ENCODE data around the gene TSPAN5. TPM values are rescaled to one million over a fixed set of nuclear protein-coding genes. Genes with fewer than 3 reads are reported as not detected.

TSPAN5 gene
- total RNA-seq, 1 donor from 2014 or later, result 24.9 TPM

DNA sequence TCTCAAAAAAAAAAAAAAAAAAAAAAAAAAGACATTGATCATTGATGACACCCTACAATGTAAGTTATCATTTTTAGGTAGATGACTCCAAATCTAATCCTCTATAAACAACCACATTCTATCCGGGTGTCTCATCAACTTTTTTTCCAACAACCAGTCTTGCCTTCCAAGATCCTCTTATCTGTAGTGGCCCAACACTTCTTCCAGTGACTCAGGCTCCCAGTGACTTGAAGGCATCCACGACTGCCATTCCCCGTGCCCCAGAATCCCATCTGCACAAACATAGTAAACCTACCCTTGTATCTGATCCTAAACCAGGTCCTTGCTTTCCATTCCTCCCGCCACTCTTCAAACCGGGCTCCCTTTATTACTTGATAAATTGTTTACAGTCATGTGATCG, 15.6 kb upstream of the TSPAN5 start:
- TF ChIP-seq, protein P1, sequence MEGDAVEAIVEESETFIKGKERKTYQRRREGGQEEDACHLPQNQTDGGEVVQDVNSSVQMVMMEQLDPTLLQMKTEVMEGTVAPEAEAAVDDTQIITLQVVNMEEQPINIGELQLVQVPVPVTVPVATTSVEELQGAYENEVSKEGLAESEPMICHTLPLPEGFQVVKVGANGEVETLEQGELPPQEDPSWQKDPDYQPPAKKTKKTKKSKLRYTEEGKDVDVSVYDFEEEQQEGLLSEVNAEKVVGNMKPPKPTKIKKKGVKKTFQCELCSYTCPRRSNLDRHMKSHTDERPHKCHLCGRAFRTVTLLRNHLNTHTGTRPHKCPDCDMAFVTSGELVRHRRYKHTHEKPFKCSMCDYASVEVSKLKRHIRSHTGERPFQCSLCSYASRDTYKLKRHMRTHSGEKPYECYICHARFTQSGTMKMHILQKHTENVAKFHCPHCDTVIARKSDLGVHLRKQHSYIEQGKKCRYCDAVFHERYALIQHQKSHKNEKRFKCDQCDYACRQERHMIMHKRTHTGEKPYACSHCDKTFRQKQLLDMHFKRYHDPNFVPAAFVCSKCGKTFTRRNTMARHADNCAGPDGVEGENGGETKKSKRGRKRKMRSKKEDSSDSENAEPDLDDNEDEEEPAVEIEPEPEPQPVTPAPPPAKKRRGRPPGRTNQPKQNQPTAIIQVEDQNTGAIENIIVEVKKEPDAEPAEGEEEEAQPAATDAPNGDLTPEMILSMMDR (conservative IDR thresholded peaks at IDR 0.05; ENCODE audit: low read depth, low read length), result no peak
- no peak overlapping the region for H3K4me3 ChIP-seq (ENCODE audit: low read depth, low read length)
- no peak for DNase-seq (ENCODE audit: low read depth)

DNA sequence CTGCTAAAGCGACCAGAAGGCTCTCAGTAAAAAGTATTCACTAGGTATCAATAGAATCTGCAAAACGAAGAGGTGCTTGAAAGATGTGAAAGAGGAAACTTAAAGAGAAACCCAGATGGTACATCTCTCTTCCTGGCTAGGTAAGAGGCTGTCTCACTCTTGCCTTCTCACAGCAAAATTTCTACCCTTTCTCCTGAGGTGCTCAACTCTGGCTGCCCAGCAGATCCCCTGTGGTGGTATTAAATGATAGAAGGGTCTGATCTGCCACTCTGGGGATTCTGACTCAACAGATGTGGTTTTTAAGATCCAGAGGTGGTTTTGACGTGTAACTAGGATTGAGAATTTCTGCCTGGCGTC, 14.9 kb upstream of the TSPAN5 start:
- DNase-seq (ENCODE audit: low read depth), result no peak
- TF ChIP-seq, protein P1 (conservative IDR thresholded peaks at IDR 0.05; ENCODE audit: low read depth, low read length), result no peak
- no peak overlapping the region for H3K4me3 ChIP-seq (ENCODE audit: low read depth, low read length)

DNA sequence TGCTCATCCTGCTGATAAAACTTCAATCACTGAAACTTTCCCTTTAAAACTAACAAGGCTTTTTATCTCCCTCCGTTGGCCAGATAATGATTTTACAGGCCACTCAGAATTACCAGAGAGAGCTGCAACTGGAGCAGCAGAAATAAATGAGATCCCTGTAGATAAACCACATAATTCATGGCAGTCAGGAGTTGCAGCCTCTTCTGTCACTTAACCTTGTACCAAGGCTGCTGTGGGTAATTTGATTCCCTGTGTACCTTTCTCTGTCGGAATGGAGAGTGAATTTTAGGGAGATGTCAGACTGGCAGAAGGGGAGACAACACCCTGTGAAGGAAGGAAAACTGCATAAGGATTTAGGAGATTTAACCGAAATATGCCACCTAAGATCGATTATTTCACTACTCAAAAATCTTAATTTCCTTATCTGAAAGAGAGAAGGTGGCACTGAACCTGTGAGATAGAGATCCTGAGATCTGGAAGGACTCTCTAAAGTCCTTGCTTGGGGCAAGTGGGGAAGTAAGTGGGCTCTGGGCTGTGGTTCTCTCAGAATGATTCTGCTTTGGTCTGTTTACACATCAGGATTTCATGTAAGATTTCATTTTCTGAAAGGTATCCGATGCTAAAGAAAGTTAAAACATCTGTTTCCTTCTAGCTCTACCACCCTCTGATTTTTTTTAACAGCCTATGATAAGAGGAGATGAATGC, 14.3 kb upstream of the TSPAN5 start:
- no peak for DNase-seq (ENCODE audit: low read depth)
- TF ChIP-seq, protein P1 (conservative IDR thresholded peaks at IDR 0.05; ENCODE audit: low read depth, low read length), result no peak
- no peak overlapping the region for H3K4me3 ChIP-seq (ENCODE audit: low read depth, low read length)

DNA sequence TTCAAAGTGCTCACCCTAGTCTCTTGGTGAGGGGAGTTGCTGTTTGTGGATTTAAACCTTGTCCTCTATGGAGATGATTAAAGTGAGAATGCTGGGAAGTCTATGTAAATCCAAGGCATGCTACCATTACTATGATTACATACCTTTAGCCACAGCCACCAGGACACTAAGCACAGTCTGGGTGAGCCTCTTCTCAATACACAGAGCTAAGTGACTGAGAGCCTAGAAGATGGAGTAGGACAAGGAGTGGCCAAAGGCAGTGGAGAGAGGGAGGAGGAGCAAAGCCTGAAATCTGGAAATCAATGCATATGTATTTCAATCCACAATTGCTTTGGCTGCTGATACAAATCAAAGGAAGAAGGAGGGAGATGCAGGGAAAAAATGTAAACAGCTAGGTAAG, 12.7 kb upstream of the TSPAN5 start:
- DNase-seq (ENCODE audit: low read depth), result no peak
- TF ChIP-seq, protein P1 (conservative IDR thresholded peaks at IDR 0.05; ENCODE audit: low read depth, low read length), result no peak
- no peak overlapping the region for H3K4me3 ChIP-seq (ENCODE audit: low read depth, low read length)

DNA sequence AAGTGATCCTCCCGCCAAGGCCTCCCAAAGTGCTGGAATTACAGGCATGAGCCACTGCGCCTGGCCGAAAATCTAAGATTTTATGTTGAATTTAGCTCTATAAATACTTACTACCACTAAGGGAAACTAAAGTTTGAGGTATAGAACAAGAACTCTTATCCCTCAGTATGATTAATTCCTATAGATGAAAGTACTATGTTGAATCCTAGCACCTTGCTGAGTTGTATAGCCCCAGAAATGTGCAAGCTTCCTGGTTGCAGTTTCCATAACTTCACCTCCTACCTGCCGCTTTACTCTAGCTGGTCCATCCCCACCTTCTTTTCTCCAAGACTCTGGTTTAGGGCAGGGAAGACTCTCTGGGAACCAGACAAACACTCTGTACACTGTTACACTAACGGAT, 11.8 kb upstream of the TSPAN5 start:
- TF ChIP-seq, protein P1 (conservative IDR thresholded peaks at IDR 0.05; ENCODE audit: low read depth, low read length), result no peak
- H3K4me3 ChIP-seq (ENCODE audit: low read depth, low read length), result no peak overlapping the region
- DNase-seq (ENCODE audit: low read depth), result no peak

DNA sequence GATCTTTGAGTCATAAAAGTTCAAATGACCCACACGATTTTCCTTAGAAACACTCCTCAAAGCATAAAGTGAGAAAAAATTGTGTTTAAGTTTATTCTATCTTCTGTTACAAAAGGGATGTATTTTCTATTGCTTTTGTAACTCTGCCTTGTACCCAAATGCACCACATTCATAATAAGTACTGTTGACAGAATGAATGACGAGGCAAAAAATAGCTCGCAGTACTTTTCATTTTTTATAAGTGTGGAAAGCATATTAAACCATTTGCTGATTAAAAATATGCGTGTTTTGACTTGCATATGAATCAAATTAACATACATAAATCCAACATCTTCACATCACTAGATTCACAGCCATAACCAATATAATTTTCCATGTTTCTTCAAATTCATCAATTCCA, 11.2 kb upstream of the TSPAN5 start:
- no peak overlapping the region for H3K4me3 ChIP-seq (ENCODE audit: low read depth, low read length)
- TF ChIP-seq, protein P1 (conservative IDR thresholded peaks at IDR 0.05; ENCODE audit: low read depth, low read length), result no peak
- DNase-seq (ENCODE audit: low read depth), result no peak

DNA sequence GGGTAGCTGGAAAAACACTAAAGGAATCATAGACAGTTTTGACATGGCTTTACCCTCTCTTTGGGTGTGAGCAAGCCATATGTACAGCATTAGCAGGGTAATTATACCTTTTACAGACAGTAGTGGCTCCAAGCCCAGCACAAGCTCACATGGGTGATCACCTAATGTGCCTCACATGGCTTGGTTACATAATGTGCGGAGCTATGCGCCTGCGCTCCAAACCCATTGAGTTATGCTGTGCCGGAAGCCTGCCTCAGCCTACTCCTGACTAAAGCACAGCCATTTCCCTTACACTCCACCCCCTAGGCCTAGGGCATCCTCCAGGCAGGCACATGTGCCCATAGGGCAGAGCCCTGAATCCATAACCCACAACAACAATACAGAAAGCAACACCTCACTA, 6.5 kb upstream of the TSPAN5 start:
- TF ChIP-seq, protein P1 (conservative IDR thresholded peaks at IDR 0.05; ENCODE audit: low read depth, low read length), result no peak
- no peak for DNase-seq (ENCODE audit: low read depth)
- H3K4me3 ChIP-seq (ENCODE audit: low read depth, low read length), result no peak overlapping the region

Data from epithelial cell of proximal tubule (primary cell).